SU-DHL-6 (cell line): ENCODE results near the gene PSAPL1.

ENCODE experiments used
- H2AFZ ChIP-seq: fragments of 200-600 bp; sonication (generic); 2 replicates; pipeline ENCODE4 v1.6.1; 2014; ENCODE audit warnings: low read depth, mild to moderate bottlenecking, moderate library complexity, mixed read lengths, antibody characterized with exemption, low read length; ENCODE audit not compliant: severe bottlenecking
- H3F3A ChIP-seq: fragments of 200-600 bp; shearing (Covaris generic); 2 replicates; pipeline ENCODE4 v1.6.0; 2016; ENCODE audit warnings: antibody characterized with exemption, mild to moderate bottlenecking; ENCODE audit not compliant: insufficient read depth
- H3K27ac ChIP-seq: fragments of 200-600 bp; sonication (generic); 2 replicates; pipeline ENCODE4 v1.5.1; 2016; ENCODE audit warnings: low read depth, mild to moderate bottlenecking, low read length, moderate library complexity, mixed read lengths
- H3K27me3 ChIP-seq: fragments of 200-600 bp; sonication (generic), shearing (Covaris generic); 2 replicates; pipeline ENCODE4 v1.6.0; 2014; ENCODE audit warnings: mild to moderate bottlenecking, low read length
- H3K36me3 ChIP-seq: fragments of 200-600 bp; sonication (generic); 2 replicates; pipeline ENCODE4 v1.6.1; 2014; ENCODE audit warnings: mild to moderate bottlenecking, low read length, mixed read lengths
- H3K4me2 ChIP-seq: fragments of 300-600, 200-600 bp; shearing (Covaris generic), sonication (generic); 2 replicates; pipeline ENCODE4 v1.6.0; 2014; ENCODE audit warnings: low read length, low read depth, mild to moderate bottlenecking; ENCODE audit not compliant: poor library complexity, severe bottlenecking
- H3K4me3 ChIP-seq: fragments of 200-600 bp; sonication (generic); 2 replicates; pipeline ENCODE4 v1.5.1; 2014; ENCODE audit warnings: antibody characterized with exemption, low read length, mild to moderate bottlenecking, mixed read lengths; ENCODE audit not compliant: insufficient read depth, poor library complexity, severe bottlenecking
- H3K79me2 ChIP-seq: fragments of 200-600 bp; sonication (generic); 2 replicates; pipeline ENCODE4 v1.6.1; 2014; ENCODE audit warnings: mild to moderate bottlenecking, low read length, moderate library complexity; ENCODE audit not compliant: insufficient read depth
- H3K9ac ChIP-seq: fragments of 200-600 bp; sonication (generic); 2 replicates; pipeline ENCODE4 v1.7.0; 2014; ENCODE audit warnings: mild to moderate bottlenecking, low read length
- H3K9me2 ChIP-seq: fragments of 200-600 bp; sonication (generic); replicated peaks from 2 replicates; pipeline ENCODE4 v1.6.1; 2014; ENCODE audit warnings: low read length; ENCODE audit not compliant: insufficient read depth
- H3K9me3 ChIP-seq: fragments of 200-600 bp; sonication (generic); 2 replicates; pipeline ENCODE4 v1.6.1; 2014; ENCODE audit warnings: low read length, mixed read lengths; ENCODE audit not compliant: insufficient read depth
- H4K20me1 ChIP-seq: fragments of 200-600 bp; sonication (generic); 2 replicates; pipeline ENCODE4 v1.6.1; 2014; ENCODE audit warnings: low read depth, mild to moderate bottlenecking, antibody characterized with exemption, low read length, moderate library complexity, mixed read lengths
- CTCF ChIP-seq: fragments of 200-600 bp; sonication (generic); IDR thresholded peaks from one replicate; pipeline ENCODE4 v1.5.1; 2017; ENCODE audit warnings: antibody characterized with exemption, mild to moderate bottlenecking, low read length, moderate library complexity; ENCODE audit not compliant: insufficient read depth, poor library complexity, severe bottlenecking
- EZH2phosphoT487 ChIP-seq: fragments of 200-600 bp; sonication (generic), shearing (Covaris generic); conservative IDR thresholded peaks from 2 replicates; pipeline ENCODE4 v1.6.1; 2018; ENCODE audit warnings: mild to moderate bottlenecking, antibody characterized with exemption, low read length, moderate library complexity, mixed read lengths

The PSAPL1 gene

GRCh38 chr4:7436256-7436655, 1.5 kb upstream of the PSAPL1 start:
- Histone ChIP-seq H4K20me1 (no peaks in the 10 kb centered on the region), H3K9ac (no peak overlapping the region), H3K4me3 (no peak overlapping the region), H3K36me3 (no peaks in the 10 kb centered on the region), H2AFZ (no peak overlapping the region), H3K9me3 (no peaks in the 10 kb centered on the region), H3F3A (no peaks in the 10 kb centered on the region), H3K79me2 (no peaks in the 10 kb centered on the region), H3K4me2 (no peak overlapping the region), H3K27me3 (no peaks in the 10 kb centered on the region), H3K27ac (no peak overlapping the region), H3K9me2 (no peaks in the 10 kb centered on the region)
- TF ChIP-seq EZH2phosphoT487: no peak
- TF ChIP-seq CTCF: no peak

- Histone ChIP-seq H3K9ac (no peak overlapping the region), H3K36me3 (no peaks in the 10 kb centered on the region), H3K4me2 (no peak overlapping the region), H3K27me3 (no peaks in the 10 kb centered on the region), H3K9me3 (no peaks in the 10 kb centered on the region), H3K4me3 (no peak overlapping the region), H3K79me2 (no peaks in the 10 kb centered on the region), H4K20me1 (no peaks in the 10 kb centered on the region), H2AFZ (no peak overlapping the region), H3K9me2 (no peaks in the 10 kb centered on the region), H3K27ac (no peak overlapping the region), H3F3A (no peaks in the 10 kb centered on the region)
- TF ChIP-seq EZH2phosphoT487: no peak
- no peak for TF ChIP-seq CTCF
Observed at GRCh38 chr4:7435471-7436061, 836 bp upstream of the PSAPL1 start.

- H2AFZ ChIP-seq: no peak overlapping the region
- H3K27ac ChIP-seq: no peak overlapping the region
- no peak overlapping the region for H3K4me2 ChIP-seq
- H3K36me3 ChIP-seq: no peaks in the 10 kb centered on the region
- H3K4me3 ChIP-seq: no peak overlapping the region
- H3K79me2 ChIP-seq: no peaks in the 10 kb centered on the region
- H3K9me3 ChIP-seq: no peaks in the 10 kb centered on the region
- no peaks in the 10 kb centered on the region for H4K20me1 ChIP-seq
- no peak overlapping the region for H3K9ac ChIP-seq
- no peaks in the 10 kb centered on the region for H3K9me2 ChIP-seq
- H3K27me3 ChIP-seq: no peaks in the 10 kb centered on the region
- H3F3A ChIP-seq: no peaks in the 10 kb centered on the region
- TF ChIP-seq EZH2phosphoT487 (no peak), CTCF (no peak)
Observed at GRCh38 chr4:7434141-7434765, 477 bp downstream of the PSAPL1 start.
